ENCODE data around the gene RALGAPA1. TPM values are rescaled to one million over a fixed set of nuclear protein-coding genes. Genes with fewer than 3 reads are reported as not detected.

Gene RALGAPA1
- total RNA-seq, 1 experiment from 2014 or later, result 31.7 TPM

DNA sequence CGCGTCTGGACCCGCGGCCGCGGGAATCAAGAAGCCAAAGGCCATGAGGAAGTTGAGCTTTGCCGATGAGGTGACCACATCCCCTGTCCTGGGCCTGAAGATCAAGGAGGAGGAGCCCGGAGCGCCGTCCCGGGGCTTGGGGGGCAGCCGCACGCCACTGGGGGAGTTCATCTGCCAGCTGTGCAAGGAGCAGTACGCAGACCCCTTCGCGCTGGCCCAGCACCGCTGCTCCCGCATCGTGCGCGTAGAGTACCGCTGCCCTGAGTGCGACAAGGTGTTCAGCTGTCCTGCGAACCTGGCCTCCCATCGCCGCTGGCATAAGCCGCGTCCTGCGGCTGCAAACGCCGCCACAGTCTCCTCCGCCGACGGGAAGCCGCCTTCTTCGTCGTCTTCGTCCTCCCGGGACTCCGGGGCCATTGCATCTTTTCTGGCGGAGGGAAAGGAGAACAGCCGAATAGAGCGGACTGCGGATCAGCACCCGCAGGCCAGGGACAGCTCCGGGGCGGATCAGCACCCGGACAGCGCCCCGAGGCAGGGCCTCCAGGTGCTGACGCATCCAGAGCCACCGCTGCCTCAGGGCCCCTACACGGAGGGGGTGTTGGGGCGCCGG lies 274.1 kb downstream of the RALGAPA1 start (continued):
- TF ChIP-seq, protein P1, sequence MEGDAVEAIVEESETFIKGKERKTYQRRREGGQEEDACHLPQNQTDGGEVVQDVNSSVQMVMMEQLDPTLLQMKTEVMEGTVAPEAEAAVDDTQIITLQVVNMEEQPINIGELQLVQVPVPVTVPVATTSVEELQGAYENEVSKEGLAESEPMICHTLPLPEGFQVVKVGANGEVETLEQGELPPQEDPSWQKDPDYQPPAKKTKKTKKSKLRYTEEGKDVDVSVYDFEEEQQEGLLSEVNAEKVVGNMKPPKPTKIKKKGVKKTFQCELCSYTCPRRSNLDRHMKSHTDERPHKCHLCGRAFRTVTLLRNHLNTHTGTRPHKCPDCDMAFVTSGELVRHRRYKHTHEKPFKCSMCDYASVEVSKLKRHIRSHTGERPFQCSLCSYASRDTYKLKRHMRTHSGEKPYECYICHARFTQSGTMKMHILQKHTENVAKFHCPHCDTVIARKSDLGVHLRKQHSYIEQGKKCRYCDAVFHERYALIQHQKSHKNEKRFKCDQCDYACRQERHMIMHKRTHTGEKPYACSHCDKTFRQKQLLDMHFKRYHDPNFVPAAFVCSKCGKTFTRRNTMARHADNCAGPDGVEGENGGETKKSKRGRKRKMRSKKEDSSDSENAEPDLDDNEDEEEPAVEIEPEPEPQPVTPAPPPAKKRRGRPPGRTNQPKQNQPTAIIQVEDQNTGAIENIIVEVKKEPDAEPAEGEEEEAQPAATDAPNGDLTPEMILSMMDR (IDR thresholded peaks at IDR 0.05), result no peak
- TF ChIP-seq, protein P2, sequence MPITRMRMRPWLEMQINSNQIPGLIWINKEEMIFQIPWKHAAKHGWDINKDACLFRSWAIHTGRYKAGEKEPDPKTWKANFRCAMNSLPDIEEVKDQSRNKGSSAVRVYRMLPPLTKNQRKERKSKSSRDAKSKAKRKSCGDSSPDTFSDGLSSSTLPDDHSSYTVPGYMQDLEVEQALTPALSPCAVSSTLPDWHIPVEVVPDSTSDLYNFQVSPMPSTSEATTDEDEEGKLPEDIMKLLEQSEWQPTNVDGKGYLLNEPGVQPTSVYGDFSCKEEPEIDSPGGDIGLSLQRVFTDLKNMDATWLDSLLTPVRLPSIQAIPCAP (CRISPR knock-in tag; IDR thresholded peaks at IDR 0.05), result peak; percentile 100
- peak; percentile 100 for TF ChIP-seq KAT7 (CRISPR knock-in tag; IDR thresholded peaks at IDR 0.05; ENCODE audit: borderline replicate concordance)
- TF ChIP-seq CBFB (CRISPR knock-in tag; IDR thresholded peaks at IDR 0.05; ENCODE audit: low read depth), result peak; percentile 99
- TF ChIP-seq, protein P3, sequence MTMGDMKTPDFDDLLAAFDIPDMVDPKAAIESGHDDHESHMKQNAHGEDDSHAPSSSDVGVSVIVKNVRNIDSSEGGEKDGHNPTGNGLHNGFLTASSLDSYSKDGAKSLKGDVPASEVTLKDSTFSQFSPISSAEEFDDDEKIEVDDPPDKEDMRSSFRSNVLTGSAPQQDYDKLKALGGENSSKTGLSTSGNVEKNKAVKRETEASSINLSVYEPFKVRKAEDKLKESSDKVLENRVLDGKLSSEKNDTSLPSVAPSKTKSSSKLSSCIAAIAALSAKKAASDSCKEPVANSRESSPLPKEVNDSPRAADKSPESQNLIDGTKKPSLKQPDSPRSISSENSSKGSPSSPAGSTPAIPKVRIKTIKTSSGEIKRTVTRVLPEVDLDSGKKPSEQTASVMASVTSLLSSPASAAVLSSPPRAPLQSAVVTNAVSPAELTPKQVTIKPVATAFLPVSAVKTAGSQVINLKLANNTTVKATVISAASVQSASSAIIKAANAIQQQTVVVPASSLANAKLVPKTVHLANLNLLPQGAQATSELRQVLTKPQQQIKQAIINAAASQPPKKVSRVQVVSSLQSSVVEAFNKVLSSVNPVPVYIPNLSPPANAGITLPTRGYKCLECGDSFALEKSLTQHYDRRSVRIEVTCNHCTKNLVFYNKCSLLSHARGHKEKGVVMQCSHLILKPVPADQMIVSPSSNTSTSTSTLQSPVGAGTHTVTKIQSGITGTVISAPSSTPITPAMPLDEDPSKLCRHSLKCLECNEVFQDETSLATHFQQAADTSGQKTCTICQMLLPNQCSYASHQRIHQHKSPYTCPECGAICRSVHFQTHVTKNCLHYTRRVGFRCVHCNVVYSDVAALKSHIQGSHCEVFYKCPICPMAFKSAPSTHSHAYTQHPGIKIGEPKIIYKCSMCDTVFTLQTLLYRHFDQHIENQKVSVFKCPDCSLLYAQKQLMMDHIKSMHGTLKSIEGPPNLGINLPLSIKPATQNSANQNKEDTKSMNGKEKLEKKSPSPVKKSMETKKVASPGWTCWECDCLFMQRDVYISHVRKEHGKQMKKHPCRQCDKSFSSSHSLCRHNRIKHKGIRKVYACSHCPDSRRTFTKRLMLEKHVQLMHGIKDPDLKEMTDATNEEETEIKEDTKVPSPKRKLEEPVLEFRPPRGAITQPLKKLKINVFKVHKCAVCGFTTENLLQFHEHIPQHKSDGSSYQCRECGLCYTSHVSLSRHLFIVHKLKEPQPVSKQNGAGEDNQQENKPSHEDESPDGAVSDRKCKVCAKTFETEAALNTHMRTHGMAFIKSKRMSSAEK (CRISPR knock-in tag; IDR thresholded peaks at IDR 0.05; ENCODE audit: borderline replicate concordance), result 0 out of 2 replicates have a peak, but pooled peaks have one; percentile 85
- TF ChIP-seq, protein P4, sequence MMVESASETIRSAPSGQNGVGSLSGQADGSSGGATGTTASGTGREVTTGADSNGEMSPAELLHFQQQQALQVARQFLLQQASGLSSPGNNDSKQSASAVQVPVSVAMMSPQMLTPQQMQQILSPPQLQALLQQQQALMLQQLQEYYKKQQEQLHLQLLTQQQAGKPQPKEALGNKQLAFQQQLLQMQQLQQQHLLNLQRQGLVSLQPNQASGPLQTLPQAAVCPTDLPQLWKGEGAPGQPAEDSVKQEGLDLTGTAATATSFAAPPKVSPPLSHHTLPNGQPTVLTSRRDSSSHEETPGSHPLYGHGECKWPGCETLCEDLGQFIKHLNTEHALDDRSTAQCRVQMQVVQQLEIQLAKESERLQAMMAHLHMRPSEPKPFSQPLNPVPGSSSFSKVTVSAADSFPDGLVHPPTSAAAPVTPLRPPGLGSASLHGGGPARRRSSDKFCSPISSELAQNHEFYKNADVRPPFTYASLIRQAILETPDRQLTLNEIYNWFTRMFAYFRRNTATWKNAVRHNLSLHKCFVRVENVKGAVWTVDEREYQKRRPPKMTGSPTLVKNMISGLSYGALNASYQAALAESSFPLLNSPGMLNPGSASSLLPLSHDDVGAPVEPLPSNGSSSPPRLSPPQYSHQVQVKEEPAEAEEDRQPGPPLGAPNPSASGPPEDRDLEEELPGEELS (CRISPR knock-in tag; IDR thresholded peaks at IDR 0.05), result peak; percentile 100
- peak; percentile 100 for TF ChIP-seq ESRRA (CRISPR knock-in tag; IDR thresholded peaks at IDR 0.05; ENCODE audit: borderline replicate concordance)
- peak; percentile 100 for TF ChIP-seq ATF1 (CRISPR knock-in tag; IDR thresholded peaks at IDR 0.05)
- peak; percentile 98 for TF ChIP-seq GABPB1 (CRISPR knock-in tag; IDR thresholded peaks at IDR 0.05)
- TF ChIP-seq, protein P5, sequence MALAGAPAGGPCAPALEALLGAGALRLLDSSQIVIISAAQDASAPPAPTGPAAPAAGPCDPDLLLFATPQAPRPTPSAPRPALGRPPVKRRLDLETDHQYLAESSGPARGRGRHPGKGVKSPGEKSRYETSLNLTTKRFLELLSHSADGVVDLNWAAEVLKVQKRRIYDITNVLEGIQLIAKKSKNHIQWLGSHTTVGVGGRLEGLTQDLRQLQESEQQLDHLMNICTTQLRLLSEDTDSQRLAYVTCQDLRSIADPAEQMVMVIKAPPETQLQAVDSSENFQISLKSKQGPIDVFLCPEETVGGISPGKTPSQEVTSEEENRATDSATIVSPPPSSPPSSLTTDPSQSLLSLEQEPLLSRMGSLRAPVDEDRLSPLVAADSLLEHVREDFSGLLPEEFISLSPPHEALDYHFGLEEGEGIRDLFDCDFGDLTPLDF (CRISPR knock-in tag; IDR thresholded peaks at IDR 0.05), result peak; percentile 98
- no peak for TF ChIP-seq GTF2I (CRISPR knock-in tag; conservative IDR thresholded peaks at IDR 0.05)
- TF ChIP-seq RORB (CRISPR knock-in tag; IDR thresholded peaks at IDR 0.05), result no peak
- TF ChIP-seq, protein P6, sequence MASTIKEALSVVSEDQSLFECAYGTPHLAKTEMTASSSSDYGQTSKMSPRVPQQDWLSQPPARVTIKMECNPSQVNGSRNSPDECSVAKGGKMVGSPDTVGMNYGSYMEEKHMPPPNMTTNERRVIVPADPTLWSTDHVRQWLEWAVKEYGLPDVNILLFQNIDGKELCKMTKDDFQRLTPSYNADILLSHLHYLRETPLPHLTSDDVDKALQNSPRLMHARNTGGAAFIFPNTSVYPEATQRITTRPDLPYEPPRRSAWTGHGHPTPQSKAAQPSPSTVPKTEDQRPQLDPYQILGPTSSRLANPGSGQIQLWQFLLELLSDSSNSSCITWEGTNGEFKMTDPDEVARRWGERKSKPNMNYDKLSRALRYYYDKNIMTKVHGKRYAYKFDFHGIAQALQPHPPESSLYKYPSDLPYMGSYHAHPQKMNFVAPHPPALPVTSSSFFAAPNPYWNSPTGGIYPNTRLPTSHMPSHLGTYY (CRISPR knock-in tag; IDR thresholded peaks at IDR 0.05), result peak; percentile 95
- TF ChIP-seq ZNF138 (CRISPR knock-in tag; conservative IDR thresholded peaks at IDR 0.05), result peak; percentile 94; the same call in 1 of the 2 replicates
- TF ChIP-seq RELA (CRISPR knock-in tag; IDR thresholded peaks at IDR 0.05; ENCODE audit: borderline replicate concordance), result peak; percentile 100
- TF ChIP-seq, protein P7, sequence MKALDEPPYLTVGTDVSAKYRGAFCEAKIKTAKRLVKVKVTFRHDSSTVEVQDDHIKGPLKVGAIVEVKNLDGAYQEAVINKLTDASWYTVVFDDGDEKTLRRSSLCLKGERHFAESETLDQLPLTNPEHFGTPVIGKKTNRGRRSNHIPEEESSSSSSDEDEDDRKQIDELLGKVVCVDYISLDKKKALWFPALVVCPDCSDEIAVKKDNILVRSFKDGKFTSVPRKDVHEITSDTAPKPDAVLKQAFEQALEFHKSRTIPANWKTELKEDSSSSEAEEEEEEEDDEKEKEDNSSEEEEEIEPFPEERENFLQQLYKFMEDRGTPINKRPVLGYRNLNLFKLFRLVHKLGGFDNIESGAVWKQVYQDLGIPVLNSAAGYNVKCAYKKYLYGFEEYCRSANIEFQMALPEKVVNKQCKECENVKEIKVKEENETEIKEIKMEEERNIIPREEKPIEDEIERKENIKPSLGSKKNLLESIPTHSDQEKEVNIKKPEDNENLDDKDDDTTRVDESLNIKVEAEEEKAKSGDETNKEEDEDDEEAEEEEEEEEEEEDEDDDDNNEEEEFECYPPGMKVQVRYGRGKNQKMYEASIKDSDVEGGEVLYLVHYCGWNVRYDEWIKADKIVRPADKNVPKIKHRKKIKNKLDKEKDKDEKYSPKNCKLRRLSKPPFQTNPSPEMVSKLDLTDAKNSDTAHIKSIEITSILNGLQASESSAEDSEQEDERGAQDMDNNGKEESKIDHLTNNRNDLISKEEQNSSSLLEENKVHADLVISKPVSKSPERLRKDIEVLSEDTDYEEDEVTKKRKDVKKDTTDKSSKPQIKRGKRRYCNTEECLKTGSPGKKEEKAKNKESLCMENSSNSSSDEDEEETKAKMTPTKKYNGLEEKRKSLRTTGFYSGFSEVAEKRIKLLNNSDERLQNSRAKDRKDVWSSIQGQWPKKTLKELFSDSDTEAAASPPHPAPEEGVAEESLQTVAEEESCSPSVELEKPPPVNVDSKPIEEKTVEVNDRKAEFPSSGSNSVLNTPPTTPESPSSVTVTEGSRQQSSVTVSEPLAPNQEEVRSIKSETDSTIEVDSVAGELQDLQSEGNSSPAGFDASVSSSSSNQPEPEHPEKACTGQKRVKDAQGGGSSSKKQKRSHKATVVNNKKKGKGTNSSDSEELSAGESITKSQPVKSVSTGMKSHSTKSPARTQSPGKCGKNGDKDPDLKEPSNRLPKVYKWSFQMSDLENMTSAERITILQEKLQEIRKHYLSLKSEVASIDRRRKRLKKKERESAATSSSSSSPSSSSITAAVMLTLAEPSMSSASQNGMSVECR (CRISPR knock-in tag; IDR thresholded peaks at IDR 0.05; ENCODE audit: borderline replicate concordance), result peak; percentile 100
- TF ChIP-seq, protein P8, sequence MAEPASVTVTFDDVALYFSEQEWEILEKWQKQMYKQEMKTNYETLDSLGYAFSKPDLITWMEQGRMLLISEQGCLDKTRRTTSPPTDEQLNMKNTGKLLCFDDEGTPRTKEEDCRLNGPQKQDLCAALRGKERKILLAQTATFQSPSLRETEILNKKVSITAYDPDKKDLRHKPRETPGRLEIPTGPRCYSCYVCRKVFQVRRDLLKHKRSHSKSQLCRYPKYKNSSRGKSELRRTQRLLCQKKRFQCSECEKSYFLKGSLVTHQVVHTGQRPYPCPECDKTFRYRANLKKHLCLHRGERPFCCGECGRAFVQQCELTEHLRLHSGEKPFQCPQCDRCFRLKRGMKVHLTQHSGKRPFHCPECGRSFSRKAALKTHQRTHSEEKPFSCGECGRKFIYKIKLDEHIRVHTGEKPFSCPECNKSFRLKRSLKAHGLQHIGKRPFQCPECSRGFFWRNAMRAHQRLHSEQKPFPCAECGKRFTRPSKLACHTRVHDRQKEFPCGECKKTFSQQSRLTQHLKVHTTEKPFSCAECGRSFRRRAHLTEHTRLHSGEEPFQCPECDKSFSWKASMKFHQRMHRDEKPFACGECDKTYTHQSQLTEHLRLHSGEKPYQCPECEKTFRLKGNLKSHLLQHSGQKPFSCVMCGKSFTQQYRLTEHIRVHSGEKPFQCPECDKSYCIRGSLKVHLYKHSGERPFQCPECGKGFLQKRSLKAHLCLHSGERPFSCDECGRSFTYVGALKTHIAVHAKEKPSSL (CRISPR knock-in tag; conservative IDR thresholded peaks at IDR 0.05), result no peak
- TF ChIP-seq NR3C1 (CRISPR knock-in tag; conservative IDR thresholded peaks at IDR 0.05; ENCODE audit: low read depth), result peak; percentile 99
- TF ChIP-seq, protein P9, sequence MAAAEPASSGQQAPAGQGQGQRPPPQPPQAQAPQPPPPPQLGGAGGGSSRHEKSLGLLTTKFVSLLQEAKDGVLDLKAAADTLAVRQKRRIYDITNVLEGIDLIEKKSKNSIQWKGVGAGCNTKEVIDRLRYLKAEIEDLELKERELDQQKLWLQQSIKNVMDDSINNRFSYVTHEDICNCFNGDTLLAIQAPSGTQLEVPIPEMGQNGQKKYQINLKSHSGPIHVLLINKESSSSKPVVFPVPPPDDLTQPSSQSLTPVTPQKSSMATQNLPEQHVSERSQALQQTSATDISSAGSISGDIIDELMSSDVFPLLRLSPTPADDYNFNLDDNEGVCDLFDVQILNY (CRISPR knock-in tag; IDR thresholded peaks at IDR 0.05), result peak; percentile 97

Measured in WTC11 (cell line).